ENCODE data around the gene PXN. TPM values are rescaled to one million over a fixed set of nuclear protein-coding genes. Genes with fewer than 3 reads are reported as not detected.

PXN gene
- total RNA-seq, 1 donor from 2014 or later, result 105 TPM

DNA sequence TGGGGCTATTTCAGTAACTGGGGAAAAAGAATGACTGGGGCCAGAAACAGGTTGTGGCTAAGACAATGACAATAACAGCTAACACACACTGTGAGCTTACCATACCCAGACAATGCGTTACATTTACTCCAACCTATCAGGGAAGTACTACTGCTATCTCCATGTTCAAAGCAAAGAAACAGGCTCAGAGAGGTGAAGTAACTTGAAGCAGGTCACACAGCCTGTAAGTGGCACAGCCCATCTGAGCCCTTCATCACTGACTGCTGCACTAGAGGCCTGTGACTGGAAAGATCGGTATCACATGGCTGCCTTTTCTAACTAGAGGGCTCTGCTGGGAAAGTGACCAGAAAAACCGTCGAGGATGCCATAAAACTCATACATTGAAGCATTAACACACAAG, 78.9 kb downstream of the PXN start:
- DNase-seq (no peak), ATAC-seq (no peak)
- H3K27ac ChIP-seq, result no peak overlapping the region
- intact Hi-C loops (cut with DNase I), result no loop called here
- no peaks in the 10 kb centered on the region for H3K9me3 ChIP-seq
- no peaks in the 10 kb centered on the region for H3K27me3 ChIP-seq
- no peak overlapping the region for H3K4me3 ChIP-seq
- TF ChIP-seq, protein P1, sequence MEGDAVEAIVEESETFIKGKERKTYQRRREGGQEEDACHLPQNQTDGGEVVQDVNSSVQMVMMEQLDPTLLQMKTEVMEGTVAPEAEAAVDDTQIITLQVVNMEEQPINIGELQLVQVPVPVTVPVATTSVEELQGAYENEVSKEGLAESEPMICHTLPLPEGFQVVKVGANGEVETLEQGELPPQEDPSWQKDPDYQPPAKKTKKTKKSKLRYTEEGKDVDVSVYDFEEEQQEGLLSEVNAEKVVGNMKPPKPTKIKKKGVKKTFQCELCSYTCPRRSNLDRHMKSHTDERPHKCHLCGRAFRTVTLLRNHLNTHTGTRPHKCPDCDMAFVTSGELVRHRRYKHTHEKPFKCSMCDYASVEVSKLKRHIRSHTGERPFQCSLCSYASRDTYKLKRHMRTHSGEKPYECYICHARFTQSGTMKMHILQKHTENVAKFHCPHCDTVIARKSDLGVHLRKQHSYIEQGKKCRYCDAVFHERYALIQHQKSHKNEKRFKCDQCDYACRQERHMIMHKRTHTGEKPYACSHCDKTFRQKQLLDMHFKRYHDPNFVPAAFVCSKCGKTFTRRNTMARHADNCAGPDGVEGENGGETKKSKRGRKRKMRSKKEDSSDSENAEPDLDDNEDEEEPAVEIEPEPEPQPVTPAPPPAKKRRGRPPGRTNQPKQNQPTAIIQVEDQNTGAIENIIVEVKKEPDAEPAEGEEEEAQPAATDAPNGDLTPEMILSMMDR (IDR thresholded peaks at IDR 0.05), result no peak
- H3K36me3 ChIP-seq, result peaks cover 87% of the 10 kb centered on the region
- H3K4me1 ChIP-seq, result no peaks in the 10 kb centered on the region

DNA sequence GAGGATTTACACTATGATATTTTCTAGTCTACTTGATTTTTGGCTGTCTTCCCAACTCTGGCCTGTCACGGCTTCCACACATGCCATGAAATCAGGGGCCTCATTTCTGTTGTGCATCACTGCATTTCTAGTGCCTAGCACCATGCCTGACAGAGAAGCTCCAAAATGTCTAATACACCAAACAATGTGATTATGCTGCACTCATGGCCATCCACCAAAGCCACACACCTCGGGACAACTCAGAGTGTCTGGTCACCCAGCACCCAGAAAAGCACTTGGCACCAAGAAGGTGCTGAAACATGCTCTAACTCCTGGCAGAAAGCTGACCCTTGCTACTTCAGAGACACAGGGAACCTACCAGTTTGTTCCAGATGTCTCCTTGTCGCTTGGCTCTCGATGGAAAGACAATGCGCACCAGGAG, 82.3 kb downstream of the PXN start:
- Histone ChIP-seq H3K4me1 (no peaks in the 10 kb centered on the region), H3K36me3 (peaks cover 95% of the 10 kb centered on the region), H3K27me3 (no peaks in the 10 kb centered on the region), H3K27ac (no peak overlapping the region), H3K4me3 (no peak overlapping the region), H3K9me3 (no peaks in the 10 kb centered on the region)
- intact Hi-C loops (cut with DNase I), result no loop called here
- ATAC-seq, result no peak
- TF ChIP-seq, protein P1 (IDR thresholded peaks at IDR 0.05), result no peak
- no peak for DNase-seq

DNA sequence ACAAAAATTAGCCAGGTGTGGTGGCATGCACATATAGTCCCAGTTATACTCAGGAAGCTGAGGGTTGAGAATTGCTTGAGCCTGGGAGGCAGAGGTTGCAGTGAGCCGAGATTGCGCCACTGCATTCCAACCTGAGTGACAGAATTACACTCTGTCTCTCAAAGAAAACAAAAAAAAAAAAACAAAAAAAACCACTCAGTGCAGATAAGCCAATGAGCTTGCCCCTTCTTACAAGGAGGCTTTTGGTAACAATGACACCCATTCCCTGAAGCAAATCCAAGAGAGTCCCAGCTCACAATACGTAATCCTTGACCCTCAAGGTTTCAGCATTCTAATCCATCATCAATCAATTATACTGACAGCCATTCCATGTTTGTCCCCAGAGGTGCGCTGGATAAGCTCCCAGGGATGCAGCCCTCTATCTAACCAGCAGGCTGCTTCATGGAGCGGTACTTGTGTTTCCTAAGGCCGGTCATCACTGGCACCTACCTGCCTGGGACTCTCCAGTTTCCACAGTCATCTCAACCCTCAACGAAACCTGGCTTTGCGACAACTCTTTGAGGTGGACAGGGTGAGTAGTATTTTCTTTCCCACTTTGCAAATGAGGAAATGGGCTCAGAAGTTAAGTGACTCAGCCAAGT, 83.4 kb downstream of the PXN start:
- no peak for DNase-seq
- Histone ChIP-seq H3K4me1 (no peaks in the 10 kb centered on the region), H3K36me3 (peaks cover 95% of the 10 kb centered on the region), H3K9me3 (no peaks in the 10 kb centered on the region), H3K27me3 (no peaks in the 10 kb centered on the region), H3K27ac (no peak overlapping the region), H3K4me3 (no peak overlapping the region)
- peak; percentile 67 for ATAC-seq
- TF ChIP-seq, protein P1 (IDR thresholded peaks at IDR 0.05), result no peak
- intact Hi-C loops (cut with DNase I), result no loop called here

DNA sequence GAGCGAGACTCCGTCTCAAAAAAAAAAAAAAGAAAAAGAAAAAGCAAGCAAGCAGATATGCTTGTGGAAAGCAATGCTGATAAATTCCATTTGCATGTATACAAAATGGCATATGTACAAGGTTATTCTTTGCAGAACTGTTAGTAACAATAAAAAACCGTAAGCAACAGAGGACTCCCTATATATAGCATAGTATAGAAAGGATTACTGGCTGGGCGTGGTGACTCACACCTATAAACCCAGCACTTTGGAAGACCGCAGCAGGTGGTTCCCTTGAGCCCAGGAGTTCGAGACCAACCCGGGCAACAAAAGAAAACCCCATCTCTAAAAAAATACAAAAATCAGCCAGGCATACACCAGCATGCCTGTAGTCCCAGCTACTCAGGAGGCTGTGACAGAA, 84.6 kb downstream of the PXN start:
- no peaks in the 10 kb centered on the region for H3K4me1 ChIP-seq
- TF ChIP-seq, protein P1 (IDR thresholded peaks at IDR 0.05), result no peak
- intact Hi-C loops (cut with DNase I), result no loop called here
- peaks cover 95% of the 10 kb centered on the region for H3K36me3 ChIP-seq
- ATAC-seq, result no peak
- H3K27ac ChIP-seq, result no peak overlapping the region
- no peak for DNase-seq
- no peak overlapping the region for H3K4me3 ChIP-seq
- H3K9me3 ChIP-seq, result no peaks in the 10 kb centered on the region
- H3K27me3 ChIP-seq, result no peaks in the 10 kb centered on the region

DNA sequence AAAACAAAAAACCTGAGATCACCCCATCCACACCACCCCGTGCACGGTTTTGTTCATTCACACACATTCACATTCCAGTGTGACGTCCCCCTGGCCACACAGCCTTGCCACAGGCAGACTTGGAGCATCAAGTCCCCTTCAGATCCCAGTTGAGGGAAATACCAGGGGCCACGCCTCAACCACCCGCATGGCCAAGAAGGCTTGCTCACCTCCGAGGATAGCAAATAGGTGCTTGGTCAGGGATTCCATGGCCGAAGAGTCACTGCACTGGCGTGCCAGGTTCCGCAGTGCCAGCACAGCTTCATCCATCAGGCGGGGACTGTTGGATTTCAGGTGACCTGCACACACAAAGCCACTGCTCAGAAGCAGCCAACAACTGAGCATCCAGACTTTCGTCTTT, 90.0 kb downstream of the PXN start:
- intact Hi-C loops (cut with DNase I), result no loop called here
- Histone ChIP-seq H3K4me3 (no peak overlapping the region), H3K4me1 (no peaks in the 10 kb centered on the region), H3K36me3 (peaks cover 99% of the 10 kb centered on the region), H3K9me3 (no peaks in the 10 kb centered on the region), H3K27me3 (no peaks in the 10 kb centered on the region), H3K27ac (no peak overlapping the region)
- ATAC-seq, result no peak
- TF ChIP-seq, protein P1 (IDR thresholded peaks at IDR 0.05), result no peak
- DNase-seq, result no peak

DNA sequence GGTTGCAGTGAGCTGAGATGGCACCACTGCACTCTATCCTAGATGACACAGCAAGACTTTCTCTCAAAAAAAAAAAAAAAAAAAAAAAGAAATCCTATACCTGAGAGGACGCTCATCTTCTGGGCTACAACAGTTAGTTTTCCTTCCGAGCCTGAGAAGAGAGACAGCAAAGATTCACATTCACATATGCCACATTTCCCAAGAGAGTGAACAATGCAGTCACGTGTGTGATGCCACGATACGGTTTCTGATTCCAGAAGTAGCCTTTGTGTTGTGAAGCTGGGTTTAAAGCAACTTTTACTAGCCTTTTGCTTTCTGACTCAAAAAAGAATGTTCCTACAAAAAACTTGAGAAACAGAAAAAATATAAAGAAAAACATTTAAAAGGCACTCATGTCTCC, 90.5 kb downstream of the PXN start:
- ATAC-seq, result no peak
- H3K27me3 ChIP-seq, result no peaks in the 10 kb centered on the region
- intact Hi-C loops (cut with DNase I), result no loop called here
- TF ChIP-seq, protein P1 (IDR thresholded peaks at IDR 0.05), result no peak
- DNase-seq, result no peak
- no peak overlapping the region for H3K4me3 ChIP-seq
- no peak overlapping the region for H3K27ac ChIP-seq
- H3K9me3 ChIP-seq, result no peaks in the 10 kb centered on the region
- peaks cover 100% of the 10 kb centered on the region for H3K36me3 ChIP-seq
- H3K4me1 ChIP-seq, result no peaks in the 10 kb centered on the region
